B cell (primary cell): ENCODE measurements around the gene DOCK8.

Source experiments
- CTCF ChIP-seq: fragments of 200-600 bp; IDR thresholded peaks from one replicate; pipeline ENCODE4 v1.8.0; 2022; ENCODE audit warnings: antibody characterized with exemption, mild to moderate bottlenecking
- EZH2 ChIP-seq: IDR thresholded peaks from 2 replicates; pipeline ENCODE4 v1.6.1; 2012; ENCODE audit warnings: borderline replicate concordance, low read depth, mild to moderate bottlenecking, moderate library complexity, low read length; ENCODE audit not compliant: insufficient read depth, poor library complexity, severe bottlenecking

- TF ChIP-seq EZH2, result no peak
- no peak for TF ChIP-seq CTCF
Measured at GRCh38 chr9:304106-304505, 89.4 kb downstream of the DOCK8 start.
